Measurements from ENCODE around the gene FAAP20.

- TF ChIP-seq CTCF (IDR thresholded peaks at IDR 0.05; ENCODE audit: control extremely low read depth in 1 of 3, insufficient read depth in 1 of 3, low read depth in 1 of 3, low read length in 3 of 3) (no peak), RAD21 (IDR thresholded peaks at IDR 0.05 in 1 of 2, conservative IDR thresholded peaks at IDR 0.05 in 1 of 2; ENCODE audit: low read depth in 2 of 2, low read length in 2 of 2) (no peak), CHD2 (IDR thresholded peaks at IDR 0.05; ENCODE audit: low read length) (no peak)
These were observed 42.4 kb upstream of the FAAP20 start for GRCh38 chr1:2236695-2237677.

Measured in H1 (cell line).